ENCODE results near the gene RSRC2. TPM values are rescaled to one million over a fixed set of nuclear protein-coding genes. Genes with fewer than 3 reads are reported as not detected.
A peak's percentile ranks its signal among the peaks of the same experiment; 100 is the strongest.

RSRC2 gene
- total RNA-seq, 1 experiment from 2014 or later, result 93.1 TPM

- TF ChIP-seq, protein P1, sequence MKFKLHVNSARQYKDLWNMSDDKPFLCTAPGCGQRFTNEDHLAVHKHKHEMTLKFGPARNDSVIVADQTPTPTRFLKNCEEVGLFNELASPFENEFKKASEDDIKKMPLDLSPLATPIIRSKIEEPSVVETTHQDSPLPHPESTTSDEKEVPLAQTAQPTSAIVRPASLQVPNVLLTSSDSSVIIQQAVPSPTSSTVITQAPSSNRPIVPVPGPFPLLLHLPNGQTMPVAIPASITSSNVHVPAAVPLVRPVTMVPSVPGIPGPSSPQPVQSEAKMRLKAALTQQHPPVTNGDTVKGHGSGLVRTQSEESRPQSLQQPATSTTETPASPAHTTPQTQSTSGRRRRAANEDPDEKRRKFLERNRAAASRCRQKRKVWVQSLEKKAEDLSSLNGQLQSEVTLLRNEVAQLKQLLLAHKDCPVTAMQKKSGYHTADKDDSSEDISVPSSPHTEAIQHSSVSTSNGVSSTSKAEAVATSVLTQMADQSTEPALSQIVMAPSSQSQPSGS (CRISPR knock-in tag; IDR thresholded peaks at IDR 0.05; ENCODE audit: borderline replicate concordance, low read depth), result no peak
- TF ChIP-seq E2F5 (CRISPR knock-in tag; IDR thresholded peaks at IDR 0.05) (no peak), PRRX2 (CRISPR knock-in tag; IDR thresholded peaks at IDR 0.05) (no peak), ZNF416 (CRISPR knock-in tag; IDR thresholded peaks at IDR 0.05) (no peak), ZBTB21 (CRISPR knock-in tag; IDR thresholded peaks at IDR 0.05; ENCODE audit: borderline replicate concordance) (no peak), GRHL2 (CRISPR knock-in tag; IDR thresholded peaks at IDR 0.05; ENCODE audit: insufficient replicate concordance, severe bottlenecking) (no peak), SP1 (CRISPR knock-in tag; conservative IDR thresholded peaks at IDR 0.05) (no peak)
- TF ChIP-seq, protein P2, sequence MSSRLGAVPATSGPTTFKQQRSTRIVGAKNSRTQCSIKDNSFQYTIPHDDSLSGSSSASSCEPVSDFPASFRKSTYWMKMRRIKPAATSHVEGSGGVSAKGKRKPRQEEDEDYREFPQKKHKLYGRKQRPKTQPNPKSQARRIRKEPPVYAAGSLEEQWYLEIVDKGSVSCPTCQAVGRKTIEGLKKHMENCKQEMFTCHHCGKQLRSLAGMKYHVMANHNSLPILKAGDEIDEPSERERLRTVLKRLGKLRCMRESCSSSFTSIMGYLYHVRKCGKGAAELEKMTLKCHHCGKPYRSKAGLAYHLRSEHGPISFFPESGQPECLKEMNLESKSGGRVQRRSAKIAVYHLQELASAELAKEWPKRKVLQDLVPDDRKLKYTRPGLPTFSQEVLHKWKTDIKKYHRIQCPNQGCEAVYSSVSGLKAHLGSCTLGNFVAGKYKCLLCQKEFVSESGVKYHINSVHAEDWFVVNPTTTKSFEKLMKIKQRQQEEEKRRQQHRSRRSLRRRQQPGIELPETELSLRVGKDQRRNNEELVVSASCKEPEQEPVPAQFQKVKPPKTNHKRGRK (CRISPR knock-in tag; IDR thresholded peaks at IDR 0.05; ENCODE audit: borderline replicate concordance), result no peak
These were observed 18.6 kb downstream of the RSRC2 start (continued) for GRCh38 chr12:122508163-122508562.

- no peaks in the 10 kb centered on the region for H3K9me3 Mint-ChIP-seq
- ATAC-seq, result no peak
- no peak for TF ChIP-seq ZMAT4 (CRISPR knock-in tag; IDR thresholded peaks at IDR 0.05)
- no peak for TF ChIP-seq TEAD4 (CRISPR knock-in tag; IDR thresholded peaks at IDR 0.05)
- no peak for TF ChIP-seq ZNF317 (CRISPR knock-in tag; IDR thresholded peaks at IDR 0.05; ENCODE audit: borderline replicate concordance, low read depth)
- TF ChIP-seq OVOL2 (CRISPR knock-in tag; IDR thresholded peaks at IDR 0.05; ENCODE audit: borderline replicate concordance), result no peak
- no peak for TF ChIP-seq JUN (CRISPR knock-in tag; IDR thresholded peaks at IDR 0.05)
- no peak for TF ChIP-seq GRHL2 (CRISPR knock-in tag; IDR thresholded peaks at IDR 0.05; ENCODE audit: insufficient replicate concordance, severe bottlenecking)
- CTCF ChIA-PET, result no interaction called here
- peaks cover 73% of the 10 kb centered on the region for H3K36me3 Mint-ChIP-seq
- H3K4me3 Mint-ChIP-seq, result no peak overlapping the region
- no peak for DNase-seq (ENCODE audit: low spot score)
- POLR2A ChIA-PET, result no interaction called here
- H3K4me1 Mint-ChIP-seq, result peaks cover 5% of the 10 kb centered on the region; the same call in 1 of the 2 replicates
- H3K27ac Mint-ChIP-seq, result peak overlapping the region; percentile 21; the same call in 1 of the 2 replicates
- H3K27me3 Mint-ChIP-seq (ENCODE audit: low read depth), result no peaks in the 10 kb centered on the region
These were observed 20.3 kb downstream of the RSRC2 start for GRCh38 chr12:122506393-122506938.

- H3K4me1 Mint-ChIP-seq, result peaks cover 10% of the 10 kb centered on the region
- no peak for TF ChIP-seq ZNF423 (CRISPR knock-in tag; IDR thresholded peaks at IDR 0.05)
- TF ChIP-seq OVOL2 (CRISPR knock-in tag; IDR thresholded peaks at IDR 0.05; ENCODE audit: borderline replicate concordance), result no peak
- TF ChIP-seq ZNF121 (CRISPR knock-in tag; IDR thresholded peaks at IDR 0.05), result peak; percentile 71; the same call in 1 of the 2 replicates
- DNase-seq (ENCODE audit: low spot score) (no peak), ATAC-seq (no peak)
- H3K4me3 Mint-ChIP-seq, result no peak overlapping the region
- CTCF ChIA-PET, result no interaction called here
- no peak overlapping the region for H3K27ac Mint-ChIP-seq
- H3K36me3 Mint-ChIP-seq, result peaks cover 64% of the 10 kb centered on the region
- no peaks in the 10 kb centered on the region for H3K9me3 Mint-ChIP-seq
- no peaks in the 10 kb centered on the region for H3K27me3 Mint-ChIP-seq (ENCODE audit: low read depth)
- POLR2A ChIA-PET, result interaction anchor here (0.5 to 1.3 kb wide), 3 partner anchors 9 to 295 kb away, joined by 3 to 5 read pairs (median 3); partner anchors contain the start of genes KNTC1 and RSRC2
These were observed 21.2 kb downstream of the RSRC2 start for GRCh38 chr12:122505419-122506051.
